Measurements from ENCODE around the gene DYNC1LI1. TPM values are rescaled to one million over a fixed set of nuclear protein-coding genes. Genes with fewer than 3 reads are reported as not detected.

The DYNC1LI1 gene
- total RNA-seq, result 10 to 100 TPM; 60.4 to 64.3 (median 62.8) TPM

DNA sequence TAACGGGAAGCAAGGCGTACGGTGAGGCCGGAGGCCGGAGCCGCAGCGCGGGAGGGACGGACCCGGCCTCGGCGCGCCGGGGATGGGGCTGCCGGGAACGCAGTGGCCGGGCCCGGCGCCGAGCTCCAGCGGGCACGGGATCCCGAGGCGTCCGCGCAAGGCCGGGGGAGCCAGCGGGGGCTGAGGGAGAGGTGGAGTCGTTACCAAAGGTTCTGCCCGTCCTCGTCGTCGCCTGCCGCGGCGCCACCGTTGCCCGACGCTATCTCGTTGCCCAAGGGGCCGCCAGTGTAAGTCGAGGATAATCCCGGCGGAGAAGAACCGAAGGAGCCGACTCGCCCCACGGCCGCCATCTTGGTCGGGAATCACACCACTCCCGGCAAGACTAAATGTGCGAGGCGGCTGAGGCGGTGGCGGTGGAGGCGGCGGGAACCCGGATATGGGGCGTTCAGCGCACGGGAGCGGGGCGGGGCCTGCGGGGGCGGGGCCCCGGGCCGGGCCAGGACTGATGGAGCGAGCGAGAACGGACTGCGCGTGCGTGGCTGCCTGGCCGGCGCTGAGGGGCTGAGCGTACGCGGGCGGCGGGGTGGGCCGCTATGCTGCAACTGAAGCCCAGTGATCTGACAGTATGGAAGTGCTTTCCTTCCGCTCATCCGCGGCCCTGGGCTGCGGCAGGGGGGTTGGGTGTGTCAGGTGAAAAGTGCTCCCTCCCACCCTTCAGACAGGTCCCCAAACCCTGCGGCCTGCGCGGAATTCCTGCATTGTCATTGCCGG is at the start of gene DYNC1LI1:
TSS of gene DYNC1LI1 (minus strand) at position 438 of the 771 bp plus-strand sequence. CDS start at position 350, 88 bp downstream.
- intact Hi-C loops (cut with DNase I; ENCODE audit: low total_unique reads), result no loop called here
- peak; percentile 94 to 99 for DNase-seq (ENCODE audit: low spot score in 2 of 2)
- peak in 1 of 2 donors; percentile 30 for TF ChIP-seq POLR2A (IDR thresholded peaks at IDR 0.05)
- TF ChIP-seq, protein P1, sequence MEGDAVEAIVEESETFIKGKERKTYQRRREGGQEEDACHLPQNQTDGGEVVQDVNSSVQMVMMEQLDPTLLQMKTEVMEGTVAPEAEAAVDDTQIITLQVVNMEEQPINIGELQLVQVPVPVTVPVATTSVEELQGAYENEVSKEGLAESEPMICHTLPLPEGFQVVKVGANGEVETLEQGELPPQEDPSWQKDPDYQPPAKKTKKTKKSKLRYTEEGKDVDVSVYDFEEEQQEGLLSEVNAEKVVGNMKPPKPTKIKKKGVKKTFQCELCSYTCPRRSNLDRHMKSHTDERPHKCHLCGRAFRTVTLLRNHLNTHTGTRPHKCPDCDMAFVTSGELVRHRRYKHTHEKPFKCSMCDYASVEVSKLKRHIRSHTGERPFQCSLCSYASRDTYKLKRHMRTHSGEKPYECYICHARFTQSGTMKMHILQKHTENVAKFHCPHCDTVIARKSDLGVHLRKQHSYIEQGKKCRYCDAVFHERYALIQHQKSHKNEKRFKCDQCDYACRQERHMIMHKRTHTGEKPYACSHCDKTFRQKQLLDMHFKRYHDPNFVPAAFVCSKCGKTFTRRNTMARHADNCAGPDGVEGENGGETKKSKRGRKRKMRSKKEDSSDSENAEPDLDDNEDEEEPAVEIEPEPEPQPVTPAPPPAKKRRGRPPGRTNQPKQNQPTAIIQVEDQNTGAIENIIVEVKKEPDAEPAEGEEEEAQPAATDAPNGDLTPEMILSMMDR (IDR thresholded peaks at IDR 0.05), result no peak
- peak within 1 kb of the TSS; percentile 85 for H3K4me3 ChIP-seq (ENCODE audit: low read depth, poor library complexity, severe bottlenecking)
- WGBS, 2 donors, result 0% methylated on average over 1 to 15 of the region's 89 CpGs

DNA sequence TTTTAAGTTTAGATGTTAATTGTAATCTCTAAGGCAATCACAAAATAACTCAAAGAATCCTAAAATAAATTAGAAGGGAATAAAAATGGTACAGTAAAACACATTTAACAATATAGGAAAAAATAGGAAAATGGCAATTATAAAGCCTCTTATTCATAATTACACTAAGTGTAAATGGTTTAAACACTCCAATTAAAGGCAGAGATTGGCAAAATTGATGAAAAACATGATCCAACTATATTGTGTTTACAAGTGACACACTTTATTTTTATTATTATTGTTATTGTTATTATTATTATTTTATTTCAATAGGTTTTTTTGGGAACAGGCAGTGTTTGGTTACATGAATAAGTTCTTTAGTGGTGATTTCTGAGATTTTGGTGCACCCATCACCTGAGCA is 48.7 kb upstream of the DYNC1LI1 start:
- TF ChIP-seq, protein P1 (IDR thresholded peaks at IDR 0.05), result no peak
- no peak for TF ChIP-seq POLR2A (IDR thresholded peaks at IDR 0.05)
- no peak for DNase-seq (ENCODE audit: low spot score in 2 of 2)
- H3K4me3 ChIP-seq (ENCODE audit: low read depth, poor library complexity, severe bottlenecking), result no peak overlapping the region
- intact Hi-C loops (cut with DNase I; ENCODE audit: low total_unique reads), result no loop called here

DNA sequence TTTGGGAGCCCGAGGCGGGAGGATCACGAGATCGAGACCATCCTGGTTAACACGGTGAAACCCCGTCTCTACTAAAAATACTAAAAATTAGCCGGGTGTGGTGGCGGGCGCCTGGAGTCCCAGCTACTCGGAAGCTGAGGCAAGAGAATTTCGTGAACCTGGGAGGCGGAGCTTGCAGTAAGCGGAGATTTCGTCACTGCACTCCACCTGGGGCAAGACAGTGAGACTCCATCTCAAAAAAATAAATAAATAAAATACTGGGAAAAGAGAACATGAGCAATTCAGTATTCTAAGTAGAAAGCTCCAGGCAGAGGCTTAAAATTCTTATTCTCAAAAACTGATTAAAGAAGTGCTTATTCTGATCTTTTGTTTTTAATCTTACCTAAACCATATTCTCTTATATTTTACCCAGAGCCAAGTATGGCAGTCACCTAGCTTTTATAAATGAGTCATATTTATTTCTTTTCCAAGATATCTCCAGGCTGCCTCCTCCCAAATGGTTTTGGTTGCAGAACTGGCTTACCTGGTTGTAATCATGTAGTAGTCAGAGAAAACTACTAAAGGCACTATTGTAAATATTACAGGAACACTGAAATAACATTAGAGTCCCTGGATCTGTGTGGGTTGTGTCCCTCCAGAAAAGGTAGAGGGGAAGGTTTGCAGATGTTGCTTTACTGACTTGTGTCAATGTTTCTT is 45.8 kb upstream of the DYNC1LI1 start:
- no peak for DNase-seq (ENCODE audit: low spot score in 2 of 2)
- intact Hi-C loops (cut with DNase I; ENCODE audit: low total_unique reads), result no loop called here
- H3K4me3 ChIP-seq (ENCODE audit: low read depth, poor library complexity, severe bottlenecking), result no peak overlapping the region
- 71 to 78% methylated on average over 14 of the region's 14 CpGs for WGBS, 2 donors
- TF ChIP-seq, protein P1 (IDR thresholded peaks at IDR 0.05), result no peak
- no peak for TF ChIP-seq POLR2A (IDR thresholded peaks at IDR 0.05)

DNA sequence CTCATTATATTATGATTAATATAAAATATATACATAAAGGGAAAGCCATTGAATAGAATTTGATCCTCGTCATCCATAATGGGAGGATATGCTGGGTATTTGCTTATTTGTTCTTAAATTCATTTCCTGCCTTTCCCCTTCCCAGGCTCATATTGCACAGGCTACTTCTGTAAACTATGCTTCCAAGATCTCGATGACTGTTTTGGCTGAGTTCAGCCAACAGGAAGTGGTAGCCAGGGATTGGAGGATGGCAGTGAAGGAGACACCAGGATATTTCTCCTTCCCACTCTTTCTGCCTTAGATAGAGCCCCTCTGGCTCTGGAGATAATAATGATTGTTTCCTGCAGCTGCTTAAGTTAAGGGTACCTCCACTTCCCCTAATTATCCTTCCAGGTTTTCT is 44.3 kb upstream of the DYNC1LI1 start:
- intact Hi-C loops (cut with DNase I; ENCODE audit: low total_unique reads), result no loop called here
- WGBS, 2 donors, result 26 to 27% methylated on average over 2 of the region's 2 CpGs
- TF ChIP-seq POLR2A (IDR thresholded peaks at IDR 0.05), result no peak
- TF ChIP-seq, protein P1 (IDR thresholded peaks at IDR 0.05), result no peak

DNA sequence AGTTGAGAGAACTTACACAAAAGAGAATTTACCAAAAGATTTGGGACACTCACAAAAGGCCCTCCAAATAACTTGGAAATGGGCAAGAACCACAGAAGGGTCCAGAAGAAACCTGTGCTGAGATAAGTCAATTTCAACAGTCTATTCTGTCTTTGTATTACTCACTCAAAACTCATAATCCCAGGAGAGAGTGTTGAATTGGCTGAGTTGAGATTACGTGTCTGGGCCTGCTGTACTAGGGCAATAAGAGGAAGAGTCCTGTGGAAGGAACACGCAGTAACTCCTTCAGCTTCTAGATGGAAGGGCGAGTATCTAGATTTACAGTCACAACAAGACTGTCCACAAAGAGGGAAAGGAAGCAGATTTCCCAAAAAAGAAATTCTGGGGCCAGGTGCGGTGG is 42.5 kb upstream of the DYNC1LI1 start:
- intact Hi-C loops (cut with DNase I; ENCODE audit: low total_unique reads), result no loop called here
- TF ChIP-seq, protein P1 (IDR thresholded peaks at IDR 0.05), result no peak
- TF ChIP-seq POLR2A (IDR thresholded peaks at IDR 0.05), result no peak
- H3K4me3 ChIP-seq (ENCODE audit: low read depth, poor library complexity, severe bottlenecking), result no peak overlapping the region
- no peak for DNase-seq (ENCODE audit: low spot score in 2 of 2)
- WGBS, 2 donors, result 66 to 70% methylated on average over 4 of the region's 4 CpGs

More for the DNA sequence above, 44.3 kb upstream of the DYNC1LI1 start:
- no peak for DNase-seq (ENCODE audit: low spot score in 2 of 2)
- no peak overlapping the region for H3K4me3 ChIP-seq (ENCODE audit: low read depth, poor library complexity, severe bottlenecking)

All from lower leg skin (tissue), 4 donors.